Anterior cingulate cortex (tissue), 58 donors: Measurements from ENCODE around the gene TRERF1.
"Not testable (repeated sequence)": the region's sequence is repeated elsewhere in the genome, so short reads cannot be mapped to it uniquely, and the experiment has no call there.

Experiments
- DNase-seq, 58 donors: peaks; one replicate each; lab custom pipeline; 2025; lab: John Stamatoyannopoulos, UW

Gene TRERF1

DNA sequence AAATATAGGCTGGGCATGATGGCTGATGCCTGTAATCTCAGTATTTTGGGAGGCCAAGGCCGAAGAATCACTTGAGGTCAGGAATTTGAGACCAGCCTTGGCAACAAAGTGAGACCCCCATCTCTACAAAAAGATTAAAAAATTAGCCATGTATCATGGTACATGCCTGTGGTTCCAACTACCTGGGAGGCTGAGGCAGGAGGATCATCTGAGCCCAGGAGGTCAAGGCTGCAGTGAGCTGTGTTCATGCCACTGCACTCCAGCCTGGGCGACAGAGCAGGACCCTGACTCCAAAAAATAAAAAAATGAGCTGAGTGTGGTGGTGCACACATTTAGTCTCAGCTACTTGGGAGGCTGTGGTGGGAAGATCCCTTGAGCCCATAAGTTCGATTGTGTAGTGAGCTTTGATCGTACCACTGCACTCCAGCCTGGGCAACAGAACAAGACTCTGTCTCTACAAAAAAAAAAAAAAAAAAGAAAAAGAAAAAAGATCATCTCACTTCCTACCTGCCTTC lies 246.9 kb downstream of the TRERF1 start:
- DNase-seq: no peak

DNA sequence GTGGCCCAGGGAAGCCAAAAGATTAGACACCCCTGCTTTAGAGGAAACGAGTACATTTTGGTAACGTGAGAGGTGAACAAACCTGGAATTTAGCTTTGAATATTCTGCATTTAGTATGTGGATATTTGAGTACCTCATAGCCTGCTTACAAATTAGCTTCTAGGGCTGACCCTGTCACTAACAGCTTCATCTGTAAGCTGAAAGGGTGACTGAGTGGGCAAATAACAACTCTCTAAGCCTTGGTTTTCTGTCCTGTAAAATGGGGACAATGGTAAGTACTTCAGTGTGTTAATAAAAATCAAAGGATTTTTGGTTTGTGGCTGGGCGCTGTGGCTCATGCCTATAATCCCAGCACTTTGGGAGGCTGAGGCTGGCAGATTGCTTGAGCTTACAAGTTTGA lies 248.5 kb downstream of the TRERF1 start:
- no peak for DNase-seq

GRCh38 chr6:42202131-42202915 lies 249.4 kb downstream of the TRERF1 start:
- DNase-seq: not testable (repeated sequence)

- no peak for DNase-seq
Measured at GRCh38 chr6:42201382-42201781, 250.3 kb downstream of the TRERF1 start.

DNA sequence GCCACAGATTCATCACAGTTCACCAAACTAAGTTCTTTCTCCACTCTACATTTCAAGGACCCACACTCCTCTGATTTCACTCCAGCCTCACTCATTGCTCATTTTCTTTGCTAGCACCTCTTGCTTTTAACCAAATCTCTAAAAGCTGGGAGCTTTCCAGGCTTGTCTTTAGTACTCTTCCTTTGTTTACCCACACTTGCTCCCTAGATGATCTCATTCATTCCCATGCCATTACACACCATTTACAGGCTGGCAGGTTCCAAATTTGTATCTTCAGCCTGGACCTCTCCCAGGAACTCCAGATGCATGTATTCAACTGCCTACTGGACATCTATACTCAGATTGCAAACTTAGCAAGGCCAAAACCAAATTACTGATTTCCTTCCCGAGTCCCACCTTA lies 251.7 kb downstream of the TRERF1 start:
- peak in 4 of 58 donors; percentile 3 to 57 (median 4) for DNase-seq

DNA sequence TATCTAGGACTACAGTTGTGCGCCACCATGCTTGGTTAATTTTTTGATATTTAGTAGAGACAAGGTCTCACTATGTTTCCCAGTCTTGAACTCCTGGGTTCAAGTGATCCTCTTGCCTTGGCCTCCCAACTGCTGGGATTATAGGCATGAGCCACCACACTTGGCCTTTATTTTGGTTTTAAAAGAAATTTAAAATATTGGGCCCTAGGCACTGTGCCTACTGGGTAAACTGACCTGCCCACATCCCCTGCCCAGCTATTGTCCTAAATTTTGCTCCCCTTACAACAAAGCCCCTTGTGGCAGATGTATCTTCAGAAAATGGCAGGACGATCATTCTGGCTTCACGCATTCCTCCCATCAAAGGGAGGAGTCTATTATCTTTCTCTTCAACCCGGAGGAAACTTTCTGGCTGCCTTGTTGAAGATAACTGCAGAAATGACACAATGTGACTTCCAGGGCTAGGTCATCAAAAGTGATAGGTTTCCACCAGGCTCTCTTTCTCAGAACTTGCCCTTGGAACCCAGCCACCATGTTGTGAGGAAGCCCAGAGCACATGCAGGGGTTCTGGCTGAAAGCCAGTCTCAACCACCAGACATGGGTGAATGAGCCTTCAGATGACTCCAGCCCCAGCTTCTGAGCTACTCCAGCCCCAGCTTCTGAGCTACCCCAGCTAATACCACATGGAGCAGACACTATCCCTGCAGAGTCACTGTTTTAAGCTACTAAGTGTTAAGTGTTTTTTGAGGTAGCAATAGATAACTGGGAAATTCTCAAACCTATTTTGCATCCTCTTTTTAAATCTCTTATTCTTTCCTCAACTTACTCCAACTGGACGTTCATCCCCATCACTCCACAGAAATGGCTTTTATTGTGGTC lies 252.4 kb downstream of the TRERF1 start:
- DNase-seq: no peak

DNA sequence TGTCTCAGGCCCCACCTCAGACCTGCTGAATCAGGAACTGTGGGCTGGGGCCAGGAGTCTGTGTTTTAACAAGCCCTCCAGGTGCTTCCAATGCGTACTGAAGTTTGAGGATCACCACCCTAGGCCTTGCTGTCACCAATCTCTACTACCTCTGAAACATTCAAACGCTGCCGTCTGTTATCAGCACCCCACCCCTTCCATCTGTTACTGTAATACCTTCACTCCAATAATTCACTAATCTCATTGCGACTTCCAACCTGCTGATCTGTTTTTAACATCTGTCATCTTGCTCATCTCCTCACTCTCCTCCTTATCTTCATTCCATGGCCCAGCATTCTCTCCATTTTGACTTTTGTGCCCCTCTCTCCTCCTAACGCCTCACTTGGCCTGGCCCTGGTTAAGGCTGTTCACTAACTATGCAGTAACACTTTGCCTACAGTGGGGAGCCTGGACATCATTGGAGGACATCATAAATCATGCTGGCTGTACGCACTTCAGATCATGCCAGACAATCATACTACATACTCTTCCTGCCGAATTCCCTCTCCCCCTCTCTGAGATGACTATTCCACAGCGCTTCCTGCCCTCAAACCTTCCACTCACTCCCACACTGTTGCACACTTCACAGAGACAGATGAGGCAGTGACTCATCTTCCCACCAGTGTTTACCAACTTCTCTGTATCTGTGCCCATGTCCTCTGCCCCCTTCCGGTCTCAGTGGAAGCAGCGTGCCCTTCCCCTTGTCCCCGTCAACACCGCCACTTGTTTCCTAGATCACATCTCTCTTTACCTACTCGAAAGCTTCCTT lies 254.0 kb downstream of the TRERF1 start:
- peak in 3 of 58 donors; percentile 4 to 7 (median 5) for DNase-seq

- DNase-seq: no peak
Measured at GRCh38 chr6:42195415-42195814, 256.3 kb downstream of the TRERF1 start.

DNA sequence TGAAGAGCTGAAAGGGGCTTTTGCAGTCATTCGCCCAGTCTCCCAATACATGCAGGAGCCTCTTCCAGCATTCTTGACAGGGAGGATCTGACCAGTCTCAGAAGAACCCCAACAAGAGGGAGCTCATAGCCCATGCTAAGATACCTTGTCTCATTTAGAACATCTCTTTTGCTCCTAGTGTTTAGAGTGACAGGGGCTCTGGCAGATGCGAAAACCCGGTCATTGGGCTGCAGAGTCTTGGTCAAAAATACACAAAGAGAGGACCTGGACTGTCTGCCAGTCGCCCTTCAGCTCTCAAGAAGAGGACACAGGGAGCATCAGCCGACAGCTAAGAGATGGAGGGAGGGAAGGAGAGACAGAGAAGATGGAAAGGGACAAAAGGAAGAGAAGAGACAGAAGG lies 257.7 kb downstream of the TRERF1 start:
- no peak for DNase-seq

DNA sequence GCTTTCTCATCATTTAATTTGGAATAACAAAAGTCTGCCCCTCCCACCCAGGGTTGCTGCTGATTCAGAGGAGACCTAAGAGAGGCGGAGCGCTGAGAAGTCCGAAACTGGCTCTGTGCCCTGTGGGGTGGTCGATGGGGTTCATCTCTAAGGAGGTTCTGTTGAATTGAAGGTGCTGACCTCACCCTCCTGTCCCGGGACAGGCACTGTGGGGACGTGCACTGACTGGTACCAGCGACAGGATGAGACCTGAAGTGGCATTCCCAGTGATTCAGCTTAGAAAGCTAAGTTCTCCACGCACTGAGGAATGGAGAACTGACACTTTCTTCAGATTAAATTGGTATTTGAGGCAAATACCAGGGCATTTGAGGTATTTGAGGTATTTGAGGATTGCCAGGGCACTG lies 258.2 kb downstream of the TRERF1 start:
- peak in 1 of 58 donors; percentile 14 for DNase-seq

DNA sequence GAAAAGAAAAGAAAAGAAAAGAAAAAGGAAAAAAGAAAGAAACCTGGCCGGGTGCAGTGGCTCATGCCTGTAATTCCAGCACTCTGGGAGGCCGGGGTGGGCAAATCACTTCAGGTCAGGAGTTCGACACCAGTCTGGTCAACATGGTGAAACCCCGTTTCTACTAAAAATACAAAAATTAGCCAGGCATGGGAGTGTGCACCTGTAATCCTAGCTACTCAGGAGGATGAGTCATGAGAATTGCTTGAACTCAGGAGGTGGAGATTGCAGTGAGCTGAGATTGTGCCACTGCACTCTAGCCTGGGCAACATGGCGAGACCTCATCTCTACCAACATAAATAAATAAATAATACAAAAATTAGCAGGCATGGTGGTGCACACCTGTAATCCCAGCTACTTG lies 259.3 kb downstream of the TRERF1 start:
- DNase-seq: not testable (repeated sequence)

- DNase-seq: no peak
Measured at GRCh38 chr6:42190554-42191183, 261.1 kb downstream of the TRERF1 start.

DNA sequence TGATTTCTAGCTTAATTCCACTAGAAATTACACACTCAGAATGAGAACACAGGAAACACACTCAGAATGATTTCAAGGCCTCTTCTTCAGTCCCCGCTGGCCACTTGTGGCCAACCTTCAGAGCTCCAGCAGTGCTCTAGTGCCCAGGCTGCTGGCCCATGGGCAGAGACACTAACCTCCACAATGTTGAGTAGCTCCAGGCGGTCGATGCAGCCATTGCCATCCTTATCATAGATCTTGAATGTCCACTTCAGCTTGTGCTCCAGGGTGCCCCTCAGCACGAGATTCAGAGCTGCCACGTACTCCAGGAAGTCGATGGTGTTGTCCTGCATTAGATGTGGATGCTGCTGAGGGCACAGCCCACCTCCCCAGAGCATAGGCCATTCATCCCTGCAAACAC lies 263.3 kb downstream of the TRERF1 start:
- no peak for DNase-seq

DNA sequence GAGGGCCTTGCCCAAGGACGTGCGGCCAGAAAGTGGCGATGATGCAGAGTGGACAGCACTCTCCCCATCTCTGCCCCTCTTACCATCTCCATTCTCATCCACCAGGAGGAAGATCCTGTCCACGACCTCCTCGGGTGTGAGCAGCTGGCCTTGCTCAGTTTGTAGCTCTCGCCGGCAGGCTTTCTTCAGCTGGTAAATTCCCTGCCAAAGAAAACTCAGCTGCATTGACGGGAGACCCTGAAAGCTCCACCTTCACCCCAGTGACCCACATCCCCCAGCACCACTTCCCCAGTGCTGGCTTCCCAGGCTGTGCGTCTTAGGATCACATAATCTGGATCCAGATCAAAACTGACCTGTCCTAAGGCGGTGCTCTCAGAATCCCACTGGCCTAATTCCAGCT lies 266.1 kb downstream of the TRERF1 start:
- DNase-seq: no peak

DNA sequence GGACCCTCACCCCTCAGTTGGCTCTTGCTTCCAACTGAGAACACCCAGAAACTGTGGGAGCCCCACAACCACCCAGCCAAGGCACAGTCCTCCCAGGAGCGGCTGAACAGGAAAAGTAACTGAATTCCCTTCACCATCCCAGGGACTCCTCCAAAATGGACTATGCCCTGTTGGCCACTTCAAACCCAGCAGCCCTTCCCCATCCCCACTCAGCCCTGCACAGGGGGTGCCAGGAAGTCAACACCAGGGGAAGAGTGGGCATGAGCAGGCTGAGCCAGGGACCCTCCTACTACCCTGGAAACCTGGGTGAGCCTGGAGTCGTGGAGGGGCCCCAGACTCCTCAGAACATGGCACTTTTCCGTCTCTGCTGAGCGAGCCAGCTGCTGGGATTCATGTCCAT lies 267.3 kb downstream of the TRERF1 start:
- no peak for DNase-seq

GRCh38 chr6:42182101-42182500 lies 269.6 kb downstream of the TRERF1 start:
- no peak for DNase-seq

DNA sequence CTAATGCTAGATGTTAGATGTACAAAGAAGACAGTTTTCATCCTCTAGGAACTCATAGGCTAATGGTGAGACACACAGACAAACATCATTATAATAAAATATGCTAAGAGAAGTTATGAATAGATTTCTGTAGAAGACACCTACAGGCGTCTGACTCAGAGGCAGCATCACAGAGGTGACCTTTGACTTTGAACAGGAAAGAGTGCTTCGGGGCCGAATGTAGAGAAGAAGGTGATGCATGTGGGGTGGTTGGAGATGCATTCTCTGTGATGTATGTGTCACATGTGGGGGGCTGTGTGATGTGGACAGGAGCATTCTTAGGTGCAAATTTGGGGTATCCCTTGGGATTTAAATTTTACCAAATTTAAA lies 271.8 kb downstream of the TRERF1 start:
- no peak for DNase-seq

DNA sequence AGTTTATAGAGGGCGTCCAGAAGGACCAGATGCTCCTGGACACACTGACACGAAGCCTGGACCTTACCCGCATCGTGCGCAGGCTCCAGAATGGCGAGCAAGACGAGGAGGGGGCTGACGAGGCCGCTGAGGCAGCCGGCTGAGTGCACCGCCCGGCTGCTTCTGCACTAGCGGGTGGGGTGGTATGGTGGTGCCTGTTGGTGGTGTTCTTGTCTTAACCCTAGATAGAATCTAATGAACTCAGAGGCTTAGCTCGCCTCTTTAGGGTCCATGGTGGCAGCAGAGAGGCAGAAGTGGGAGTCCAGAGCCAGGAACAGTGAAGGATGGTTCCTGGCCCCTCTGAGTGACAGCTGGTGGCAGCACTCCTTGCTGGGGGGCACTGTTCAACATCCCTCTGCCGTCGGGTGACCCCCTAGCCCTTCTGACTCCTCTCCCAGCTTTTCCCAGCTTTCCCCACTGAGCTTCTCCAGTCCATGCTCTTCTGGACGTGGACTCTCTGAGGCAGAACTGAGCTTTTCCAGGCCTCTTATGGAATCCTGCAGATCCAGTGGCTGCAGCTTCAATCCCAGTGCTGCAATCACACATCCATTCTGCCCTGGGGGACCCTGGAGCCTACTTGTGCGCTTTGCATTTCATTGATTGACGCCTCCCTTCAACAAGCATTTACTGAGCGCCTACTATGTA lies 272.3 kb downstream of the TRERF1 start:
- DNase-seq: no peak

DNA sequence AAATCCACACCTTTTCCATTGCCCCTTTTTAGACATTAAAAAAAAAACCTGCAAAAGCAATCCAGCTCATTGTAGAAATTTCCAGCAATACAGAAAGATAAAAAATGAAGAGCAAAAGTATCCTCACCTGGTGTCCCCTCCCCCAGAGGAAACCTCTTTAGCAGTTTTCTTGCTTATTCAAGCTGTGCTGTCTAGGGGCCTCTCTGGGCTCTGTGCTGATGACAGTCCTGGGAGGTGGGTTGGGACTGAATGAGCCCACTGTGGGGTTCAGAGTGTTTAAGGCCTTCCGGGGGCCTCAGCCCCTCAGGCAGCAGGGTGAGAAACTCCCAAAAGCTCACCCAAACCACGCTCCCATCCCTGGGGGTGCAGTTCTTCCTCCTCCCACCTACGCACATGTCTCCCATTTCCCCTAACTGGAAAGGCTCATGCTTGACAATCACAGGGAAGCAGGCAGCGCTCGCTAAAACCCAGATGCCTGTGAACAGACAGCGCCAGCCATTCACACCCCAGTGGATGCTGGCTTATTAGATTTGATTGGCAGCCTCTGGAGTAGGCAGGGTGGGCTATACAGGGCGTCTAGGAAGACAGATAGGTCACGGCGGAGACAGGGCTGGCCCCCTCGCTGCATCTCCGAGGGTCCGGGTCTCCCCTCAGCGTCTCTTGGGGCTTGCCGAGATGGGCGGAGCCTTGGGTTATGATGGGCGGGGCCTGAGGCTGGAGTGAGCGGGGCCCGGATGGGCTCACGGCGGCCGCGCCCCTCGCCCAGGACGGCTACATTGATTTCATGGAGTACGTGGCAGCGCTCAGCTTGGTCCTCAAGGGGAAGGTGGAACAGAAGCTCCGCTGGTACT lies 274.0 kb downstream of the TRERF1 start:
- peak in 2 of 58 donors; percentile 39 to 44 for DNase-seq
